ENCODE results near the gene C5AR2. TPM values are rescaled to one million over a fixed set of nuclear protein-coding genes. Genes with fewer than 3 reads are reported as not detected.

Gene C5AR2
- polyA plus RNA-seq, 1 of the 3 experiments (the other 2 are of a cell fraction), result not detected

DNA sequence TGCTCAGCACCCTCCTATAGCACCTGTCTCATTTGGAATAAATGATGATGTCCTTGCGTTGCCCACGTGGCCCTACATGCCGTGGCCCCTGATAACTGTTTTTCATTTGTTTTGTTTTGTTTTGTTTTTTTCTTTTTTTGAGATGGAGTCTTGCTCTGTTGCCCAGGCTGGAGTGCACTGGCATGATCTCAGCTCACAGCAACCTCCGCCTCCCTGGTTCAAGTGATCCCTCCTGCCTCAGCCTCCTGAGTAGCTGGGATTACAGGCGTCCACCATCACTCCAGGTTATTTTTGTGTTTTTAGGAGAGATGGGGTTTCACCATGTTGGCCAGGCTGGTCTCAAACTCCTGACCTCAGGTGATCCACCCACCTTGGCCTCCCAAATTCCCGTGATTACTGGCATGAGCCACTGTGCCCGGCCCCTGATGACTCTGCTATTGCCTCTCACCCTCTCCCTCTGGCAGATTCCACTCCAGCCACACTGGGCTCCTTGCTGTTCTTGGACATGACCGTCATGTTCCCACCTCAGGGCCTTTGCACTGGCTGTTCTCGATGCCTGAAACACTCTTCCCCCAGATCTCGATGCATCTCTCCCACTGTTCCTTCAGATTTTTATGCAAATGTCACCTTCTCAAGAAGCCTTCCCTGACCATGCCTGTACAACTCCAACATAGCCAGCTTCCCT is 7.4 kb downstream of the C5AR2 start:
- ChIA-PET POLR2A (interaction anchor here (0.5 kb wide), 1 partner anchor 43 kb away, joined by 3 read pairs; no protein-coding TSS in a partner anchor), CTCF (interaction anchor here (1.3 to 1.6 kb wide), 4 partner anchors 10 to 52 kb away, joined by 3 to 5 read pairs (median 4); partner anchors contain the start of gene DHX34)
- Histone ChIP-seq H3K36me3 (replicated peaks in 1 of 2; ENCODE audit: control insufficient read depth in 1 of 2, insufficient read depth in 2 of 2, low read length in 1 of 2) (no peaks in the 10 kb centered on the region), H3K9me2 (no peaks in the 10 kb centered on the region), H3K4me2 (no peak overlapping the region), H3K9ac (no peak overlapping the region), H3K9me3 (no peaks in the 10 kb centered on the region), H2AFZ (ENCODE audit: low read depth) (no peak overlapping the region), H3K27me3 (ENCODE audit: insufficient read depth) (no peaks in the 10 kb centered on the region), H3K4me3 (ENCODE audit: low read depth in 2 of 2, low read length in 1 of 2) (no peak overlapping the region), H3K79me2 (ENCODE audit: insufficient read depth) (no peaks in the 10 kb centered on the region), H3F3A (replicated peaks; ENCODE audit: insufficient read depth) (no peaks in the 10 kb centered on the region), H3K27ac (ENCODE audit: low read depth in 2 of 2, low read length in 1 of 2) (no peak overlapping the region), H3K4me1 (ENCODE audit: control insufficient read depth in 1 of 2, insufficient read depth in 2 of 2, low read depth in 1 of 2, low read length in 1 of 2) (no peaks in the 10 kb centered on the region), H4K20me1 (ENCODE audit: insufficient read depth) (no peaks in the 10 kb centered on the region)
- TF ChIP-seq RCOR1 (IDR thresholded peaks at IDR 0.05; ENCODE audit: low read length) (no peak), PBX3 (IDR thresholded peaks at IDR 0.05) (no peak), JUND (IDR thresholded peaks at IDR 0.05) (no peak), FOXM1 (IDR thresholded peaks at IDR 0.05; ENCODE audit: low read depth) (no peak), EZH2phosphoT487 (IDR thresholded peaks at IDR 0.05; ENCODE audit: borderline replicate concordance, low read depth) (no peak), TEAD4 (IDR thresholded peaks at IDR 0.05; ENCODE audit: borderline replicate concordance, insufficient read depth) (no peak), FOSL2 (IDR thresholded peaks at IDR 0.05; ENCODE audit: borderline replicate concordance, low read depth) (no peak), MEF2A (IDR thresholded peaks at IDR 0.05; ENCODE audit: borderline replicate concordance, low read depth) (no peak), RXRA (IDR thresholded peaks at IDR 0.05; ENCODE audit: borderline replicate concordance, low read depth) (no peak), ZBTB33 (IDR thresholded peaks at IDR 0.05; ENCODE audit: borderline replicate concordance, low read depth) (no peak), GABPA (IDR thresholded peaks at IDR 0.05; ENCODE audit: low read depth) (no peak)
- TF ChIP-seq, protein P1, sequence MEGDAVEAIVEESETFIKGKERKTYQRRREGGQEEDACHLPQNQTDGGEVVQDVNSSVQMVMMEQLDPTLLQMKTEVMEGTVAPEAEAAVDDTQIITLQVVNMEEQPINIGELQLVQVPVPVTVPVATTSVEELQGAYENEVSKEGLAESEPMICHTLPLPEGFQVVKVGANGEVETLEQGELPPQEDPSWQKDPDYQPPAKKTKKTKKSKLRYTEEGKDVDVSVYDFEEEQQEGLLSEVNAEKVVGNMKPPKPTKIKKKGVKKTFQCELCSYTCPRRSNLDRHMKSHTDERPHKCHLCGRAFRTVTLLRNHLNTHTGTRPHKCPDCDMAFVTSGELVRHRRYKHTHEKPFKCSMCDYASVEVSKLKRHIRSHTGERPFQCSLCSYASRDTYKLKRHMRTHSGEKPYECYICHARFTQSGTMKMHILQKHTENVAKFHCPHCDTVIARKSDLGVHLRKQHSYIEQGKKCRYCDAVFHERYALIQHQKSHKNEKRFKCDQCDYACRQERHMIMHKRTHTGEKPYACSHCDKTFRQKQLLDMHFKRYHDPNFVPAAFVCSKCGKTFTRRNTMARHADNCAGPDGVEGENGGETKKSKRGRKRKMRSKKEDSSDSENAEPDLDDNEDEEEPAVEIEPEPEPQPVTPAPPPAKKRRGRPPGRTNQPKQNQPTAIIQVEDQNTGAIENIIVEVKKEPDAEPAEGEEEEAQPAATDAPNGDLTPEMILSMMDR (IDR thresholded peaks at IDR 0.05), result no peak
- TF ChIP-seq, protein P2, sequence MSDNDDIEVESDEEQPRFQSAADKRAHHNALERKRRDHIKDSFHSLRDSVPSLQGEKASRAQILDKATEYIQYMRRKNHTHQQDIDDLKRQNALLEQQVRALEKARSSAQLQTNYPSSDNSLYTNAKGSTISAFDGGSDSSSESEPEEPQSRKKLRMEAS (IDR thresholded peaks at IDR 0.05; ENCODE audit: low read depth), result no peak
- DNase-seq, result no peak
- WGBS (ENCODE audit: low lambda C conversion rate), result 44% methylated on average over 10 of the region's 10 CpGs

Data from SK-N-SH (cell line).